ENCODE data around the gene HYDIN.

The HYDIN gene

DNA sequence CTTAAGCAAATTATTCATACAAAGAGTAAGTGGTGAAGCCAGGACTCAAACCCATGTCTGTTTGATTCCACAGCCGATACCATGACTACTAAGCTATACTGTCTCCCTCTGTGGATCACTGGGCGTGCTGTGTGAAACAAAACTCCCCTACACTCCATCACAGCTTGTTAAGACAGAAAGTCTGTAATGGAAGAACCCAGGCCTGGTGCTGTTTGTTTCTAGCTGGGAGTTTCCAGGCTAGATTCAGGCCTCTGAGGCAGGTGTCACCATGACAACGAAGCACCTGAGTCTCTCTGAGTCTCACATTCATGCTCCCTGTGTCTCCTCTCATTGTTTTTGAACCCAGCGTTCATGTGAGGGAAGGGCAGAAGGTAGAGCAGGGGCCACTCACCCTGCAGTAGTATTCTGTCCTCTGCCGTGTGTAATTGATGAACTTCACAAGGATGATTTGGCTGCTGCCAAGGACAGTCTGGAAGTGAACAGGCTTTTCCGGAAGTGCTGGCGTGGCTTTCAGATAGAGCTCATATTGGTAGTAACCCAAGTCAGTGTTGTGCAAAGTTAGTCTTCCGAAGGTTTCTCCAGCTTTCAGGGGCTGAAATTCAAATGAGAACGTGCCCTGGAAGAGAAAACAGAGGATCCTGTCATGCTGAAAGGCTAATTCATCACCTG lies 421.0 kb downstream of the HYDIN start:
- no peak for DNase-seq

DNA sequence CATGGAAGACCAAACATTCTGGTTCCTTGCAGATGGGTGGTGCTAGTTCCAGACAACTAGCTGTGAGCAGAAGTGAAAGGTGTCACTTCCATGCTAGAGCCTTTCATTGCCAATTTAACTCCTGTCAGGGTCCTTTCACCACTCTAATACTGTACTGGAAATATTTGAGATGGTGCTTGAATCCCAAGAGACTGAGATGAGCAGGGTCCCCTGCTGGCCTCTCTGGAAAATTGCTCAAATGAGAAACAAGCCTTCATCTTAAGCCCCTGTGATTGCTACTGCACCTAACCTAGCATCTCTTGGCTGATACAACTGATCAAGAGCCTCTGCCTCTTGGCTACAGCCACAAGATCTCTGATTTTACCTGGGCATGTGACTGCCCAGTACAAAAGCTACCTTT lies 422.2 kb downstream of the HYDIN start:
- DNase-seq = no peak

DNA sequence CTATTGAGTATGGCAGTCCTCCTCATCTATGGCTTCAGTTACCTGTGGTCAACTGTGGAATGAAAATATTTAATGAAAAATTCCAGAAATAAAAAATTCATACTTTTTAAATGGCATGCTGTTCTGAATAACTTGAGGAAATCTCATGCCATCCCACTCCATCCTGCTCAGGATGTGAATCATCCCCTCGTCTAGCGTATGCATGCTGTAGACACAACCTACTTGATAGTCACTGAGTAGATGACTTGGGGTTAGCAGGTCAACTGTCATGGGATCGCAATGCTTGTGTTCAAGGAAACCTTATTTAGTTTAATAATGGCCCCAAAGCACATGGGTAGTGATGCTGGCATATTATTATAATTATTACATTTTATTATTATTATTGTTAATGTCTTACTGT lies 424.7 kb downstream of the HYDIN start:
- DNase-seq = no peak

DNA sequence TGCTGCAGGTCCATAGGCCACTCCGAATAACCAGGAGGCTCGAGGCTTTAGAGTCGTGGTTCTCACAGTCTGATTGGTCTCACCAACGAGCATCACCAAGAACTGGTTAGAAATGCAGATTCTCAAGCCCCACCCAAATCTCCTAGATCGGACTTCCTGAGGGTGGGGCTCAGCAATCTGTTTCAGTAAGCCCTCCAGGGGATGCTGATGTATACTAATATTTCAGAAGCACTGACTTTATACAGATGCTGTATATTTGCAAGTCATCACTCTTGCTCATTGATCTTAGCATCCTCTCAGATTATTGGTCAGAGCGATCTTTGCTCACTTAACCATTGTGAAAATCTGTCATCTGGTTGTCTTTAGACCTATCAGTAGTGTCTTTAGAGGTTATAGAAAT lies 425.1 kb downstream of the HYDIN start:
- DNase-seq = no peak

DNA sequence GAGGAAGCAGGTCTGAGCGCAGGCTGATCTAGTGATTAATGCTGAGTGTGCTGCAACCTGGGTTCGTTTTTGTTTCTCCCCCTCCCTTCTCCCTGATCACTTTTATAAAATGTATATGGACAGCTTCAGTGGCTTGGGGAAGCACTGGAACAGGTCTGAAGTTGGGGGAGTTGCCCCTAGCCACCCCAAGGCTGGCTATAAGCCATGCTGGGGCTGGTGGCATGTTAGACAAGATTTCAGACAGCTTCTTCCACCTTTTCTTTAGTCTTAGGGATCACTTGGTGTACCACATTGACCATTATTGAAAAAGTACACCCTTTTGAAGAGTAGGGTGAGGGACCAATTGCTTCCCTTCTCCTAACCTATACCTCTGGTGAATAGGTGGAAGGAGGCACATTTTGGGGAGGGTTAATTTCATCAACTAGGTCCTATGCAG lies 425.8 kb downstream of the HYDIN start:
- DNase-seq = no peak

DNA sequence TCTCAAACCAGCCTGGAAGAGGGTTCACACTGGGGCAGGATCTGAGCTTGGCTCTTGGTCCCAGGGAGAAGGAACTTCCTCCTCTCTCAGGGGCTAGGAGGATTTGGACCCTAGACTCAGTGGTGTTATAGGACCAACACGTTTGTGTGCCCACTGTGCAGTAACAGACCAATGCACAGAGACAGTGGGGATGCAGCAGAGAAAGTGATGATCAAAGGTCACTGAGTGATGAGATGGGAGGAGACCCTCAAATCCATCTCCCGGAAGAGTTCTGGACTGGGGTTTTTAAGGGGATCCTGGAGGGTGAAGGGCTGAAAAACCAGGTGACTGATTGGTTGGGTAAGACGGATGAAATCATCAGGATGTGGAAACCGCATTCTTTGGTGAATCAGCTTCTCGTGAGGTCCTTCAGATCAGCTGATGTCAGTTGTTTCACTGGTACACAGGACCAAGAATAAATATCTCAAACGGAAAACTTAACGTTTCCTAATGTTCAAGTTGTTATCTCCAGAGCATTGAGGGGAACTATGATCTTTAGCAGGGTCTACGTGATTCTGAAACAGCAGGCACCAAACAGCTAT lies 426.3 kb downstream of the HYDIN start:
- peak; percentile 37 for DNase-seq

DNA sequence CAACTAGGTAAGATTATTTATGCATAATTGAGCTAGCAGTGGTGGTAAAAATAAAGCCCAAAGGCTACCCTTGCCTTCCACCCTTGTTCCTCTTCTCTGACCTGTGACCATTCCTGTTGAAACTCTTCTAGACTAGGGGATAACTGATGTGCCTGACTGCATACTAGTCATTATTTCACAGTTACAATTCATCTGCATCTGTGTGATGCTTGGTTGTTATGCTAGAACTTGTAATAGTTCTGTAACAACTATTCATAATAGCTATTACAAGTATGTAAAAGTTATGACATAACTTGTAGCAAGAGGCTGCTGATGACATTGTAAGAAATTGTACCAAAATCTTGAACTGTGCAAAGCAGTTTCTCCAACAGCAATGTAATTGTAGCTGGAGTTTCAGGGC lies 427.2 kb downstream of the HYDIN start:
- DNase-seq = no peak

DNA sequence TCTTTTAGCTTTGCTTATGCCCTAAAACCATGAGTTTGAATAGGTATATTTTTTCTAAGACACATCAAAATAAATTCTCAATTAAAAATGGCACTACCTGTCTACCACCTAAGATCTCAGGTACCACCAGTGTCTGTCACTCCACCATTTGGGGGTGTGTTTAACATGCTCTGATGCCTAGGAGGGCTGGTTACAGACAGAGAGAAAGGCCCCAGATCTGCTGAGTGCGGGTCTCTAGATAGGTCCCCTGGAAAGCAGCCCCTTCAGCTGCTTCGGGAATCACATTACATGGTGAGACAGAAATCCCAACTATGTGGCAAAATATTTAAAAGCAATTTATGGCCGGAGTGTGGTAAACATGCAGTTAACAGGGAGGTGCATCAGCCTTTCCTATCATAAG lies 428.9 kb downstream of the HYDIN start:
- DNase-seq = no peak

DNA sequence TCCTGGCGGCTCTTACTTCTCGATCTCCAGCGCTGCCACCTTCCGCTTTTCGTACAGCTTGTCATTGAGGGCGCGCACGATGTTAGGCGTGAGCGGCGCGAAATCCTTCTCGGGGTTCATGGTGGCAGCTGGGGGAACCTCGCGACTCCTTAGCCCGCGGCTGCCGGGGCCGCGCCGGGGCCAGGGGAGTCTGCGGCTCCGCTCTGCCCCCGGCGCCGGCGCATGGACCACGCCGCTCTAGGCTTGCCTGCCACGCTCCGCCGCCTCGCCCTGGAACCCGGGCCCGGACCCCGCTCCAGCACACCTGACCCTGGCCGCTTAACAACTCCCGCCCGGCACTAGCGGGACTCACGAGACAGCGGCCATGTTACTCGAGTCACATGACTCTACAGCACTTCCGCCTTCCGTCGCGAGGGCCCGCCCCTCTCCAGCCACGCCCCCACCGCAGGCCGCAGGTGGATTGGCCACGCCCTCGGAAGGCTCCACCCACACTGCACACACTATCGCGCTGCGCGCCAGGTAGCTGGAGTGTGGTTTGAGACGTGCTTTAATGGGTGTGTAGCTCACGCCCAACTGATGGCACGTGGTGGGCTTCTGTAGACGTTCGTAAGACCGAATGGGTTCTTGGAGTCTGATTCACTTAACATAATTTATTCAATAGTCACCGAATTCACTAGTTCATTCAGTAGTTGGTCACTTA lies 429.6 kb downstream of the HYDIN start, which contains the start of gene VAC14:
Gene VAC14 (minus strand): TSS at position 378 of the 700 bp plus-strand sequence. CDS start 258 bp downstream, at position 120.
- peak; percentile 94 for DNase-seq

DNA sequence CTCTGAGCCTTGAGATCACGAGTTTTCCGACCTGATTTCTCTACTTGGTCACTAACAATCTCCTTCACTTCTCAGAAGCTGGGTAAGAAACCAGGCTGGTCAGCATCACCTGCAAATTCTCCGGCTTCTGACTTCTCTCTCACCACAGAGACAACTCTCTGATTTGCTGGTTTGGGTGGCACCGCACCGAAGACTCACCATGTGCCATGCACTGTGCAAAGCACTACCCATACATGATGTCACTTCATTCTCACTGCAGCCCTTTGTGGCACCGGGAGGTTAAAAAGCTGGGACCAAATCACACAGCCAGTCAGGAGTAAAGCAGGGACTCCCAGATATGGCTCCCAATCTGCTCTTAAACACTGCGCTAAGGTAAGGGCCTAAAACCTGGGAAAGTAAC lies 430.2 kb downstream of the HYDIN start:
- DNase-seq = peak; percentile 39

DNA sequence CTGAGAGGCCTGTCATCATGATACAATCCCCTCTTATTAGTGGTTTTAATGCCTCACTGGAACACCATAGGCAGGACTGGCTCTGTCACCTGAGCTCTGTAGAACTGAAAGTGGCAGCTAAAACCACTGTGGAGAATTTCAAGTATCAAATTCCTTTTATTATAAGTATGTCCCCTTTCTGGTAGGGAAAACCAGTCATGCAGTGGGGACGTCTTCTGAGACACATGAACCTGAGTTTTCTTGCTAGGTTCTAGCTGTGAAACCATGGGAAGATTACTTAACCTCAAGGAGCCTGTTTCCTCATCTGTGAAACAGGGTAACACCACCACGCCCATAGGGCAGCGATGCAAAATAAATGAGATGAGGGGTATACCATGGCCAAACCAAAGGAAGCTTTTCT lies 434.2 kb downstream of the HYDIN start:
- DNase-seq = no peak

DNA sequence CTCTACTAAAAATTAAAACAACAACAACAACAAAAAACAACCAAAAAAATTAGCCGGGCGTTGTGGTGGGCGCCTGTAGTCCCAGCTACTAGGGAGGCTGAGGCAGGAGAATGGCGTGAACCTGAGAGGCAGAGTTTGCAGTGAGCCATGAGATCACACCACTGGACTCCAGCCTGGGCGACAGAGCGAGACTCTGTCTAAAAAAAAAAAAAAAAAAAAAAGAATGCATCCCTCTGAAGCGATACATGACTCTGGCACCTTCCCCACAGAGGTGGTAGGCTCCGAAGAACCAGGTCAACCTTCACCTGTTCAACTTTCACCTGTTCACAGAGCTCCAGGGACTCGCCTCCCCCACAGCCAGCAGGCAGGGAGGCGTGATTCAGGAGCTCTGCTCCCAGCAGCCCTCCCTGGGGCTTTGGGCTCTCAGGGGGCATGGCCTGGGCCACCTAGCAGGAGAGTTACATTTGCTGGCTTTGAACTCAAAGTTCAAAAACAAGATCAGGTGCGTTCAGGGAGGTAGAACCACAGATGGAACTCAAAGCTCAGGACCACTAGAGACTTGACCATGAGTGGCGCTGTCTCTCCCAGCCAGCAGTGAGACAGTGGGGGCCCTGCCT lies 435.1 kb downstream of the HYDIN start:
- DNase-seq = no peak

DNA sequence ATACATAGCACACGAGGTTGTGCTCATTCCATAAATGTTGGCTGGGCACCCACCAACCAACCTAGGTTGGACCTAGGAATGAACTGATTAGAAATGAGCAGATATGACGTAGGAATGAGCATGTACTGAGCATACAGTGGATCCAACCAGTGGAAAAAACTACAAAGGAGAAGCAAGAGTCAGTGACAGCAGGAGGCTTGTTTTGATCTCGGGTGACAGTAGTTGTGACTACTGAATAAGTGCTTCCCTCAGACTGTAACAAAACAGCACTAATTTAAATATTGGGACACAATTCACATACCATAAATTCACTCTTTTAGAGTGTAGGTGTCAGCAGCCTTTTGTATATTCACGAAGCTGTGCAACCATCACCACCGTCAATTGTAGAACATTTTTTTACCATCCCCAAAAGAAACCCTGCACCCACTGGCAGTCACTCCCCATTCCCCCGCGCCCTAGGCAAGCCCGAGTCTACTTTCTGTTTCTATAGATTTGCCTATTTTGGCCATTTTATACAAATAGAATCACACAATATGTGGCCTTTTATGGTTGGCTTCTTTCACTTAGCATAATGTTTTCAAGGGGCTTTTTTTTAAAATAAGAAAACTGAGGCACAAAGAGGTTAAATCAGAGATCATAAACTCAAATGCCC lies 436.5 kb downstream of the HYDIN start:
- no peak for DNase-seq

DNA sequence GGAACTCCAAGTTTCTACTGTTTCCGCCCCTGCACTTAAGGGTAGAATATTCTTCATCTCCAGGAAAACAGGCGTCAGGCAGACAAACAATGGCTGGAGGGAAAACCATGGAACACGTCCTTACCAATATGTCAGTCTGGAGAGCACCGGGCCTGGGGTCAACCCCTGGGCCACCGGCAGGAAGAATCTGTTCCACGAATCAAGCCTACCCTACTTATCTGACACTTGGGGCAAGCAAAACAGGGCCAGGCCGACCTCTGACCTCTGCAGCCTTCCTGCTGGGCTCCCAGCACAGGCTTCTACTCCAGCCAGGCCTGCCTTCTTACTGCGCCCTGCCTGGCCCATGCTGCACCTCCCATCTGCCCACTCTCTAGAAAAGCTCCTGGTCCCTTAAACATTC lies 439.7 kb downstream of the HYDIN start:
- no peak for DNase-seq

DNA sequence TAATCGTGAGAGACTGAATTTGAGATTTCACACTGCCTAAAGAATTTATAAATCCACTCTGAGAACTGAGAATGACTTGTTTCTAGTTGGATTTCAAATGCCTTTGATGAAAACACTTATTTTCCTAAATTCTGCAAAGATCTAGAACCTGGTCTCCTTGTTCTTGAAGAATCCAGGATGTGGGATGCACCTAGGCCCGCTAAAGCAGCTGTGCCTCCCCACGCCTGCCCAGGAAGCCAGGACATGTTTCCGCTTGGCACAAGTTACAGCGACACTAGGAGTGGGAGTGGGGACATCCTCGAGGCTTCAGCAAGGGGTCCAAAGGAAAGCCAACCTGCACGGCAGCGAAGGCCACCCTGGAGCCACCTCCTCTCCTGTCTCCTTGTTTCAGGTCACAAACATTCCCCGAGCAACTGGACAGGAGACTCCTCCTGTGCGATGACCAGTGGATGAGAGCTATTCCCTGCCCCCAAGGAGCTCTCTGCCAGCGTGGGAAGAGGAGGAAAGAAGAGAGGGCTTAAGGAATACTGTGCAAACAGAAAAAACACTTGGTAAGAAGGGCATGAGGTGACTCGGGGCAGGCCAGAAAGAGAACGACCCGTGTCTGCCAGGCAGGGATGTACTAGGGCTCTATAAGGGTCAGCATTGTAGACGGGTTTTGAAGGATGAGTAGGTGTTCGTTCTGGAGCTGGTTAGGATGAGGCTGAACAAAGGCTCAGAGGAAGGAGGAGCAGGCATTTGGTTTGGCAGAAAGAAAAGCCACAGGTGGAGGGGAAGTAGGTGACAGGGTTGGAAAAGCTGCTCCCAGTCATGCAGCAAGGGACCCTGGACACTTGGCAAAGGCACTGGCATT lies 440.7 kb downstream of the HYDIN start:
- DNase-seq = no peak

DNA sequence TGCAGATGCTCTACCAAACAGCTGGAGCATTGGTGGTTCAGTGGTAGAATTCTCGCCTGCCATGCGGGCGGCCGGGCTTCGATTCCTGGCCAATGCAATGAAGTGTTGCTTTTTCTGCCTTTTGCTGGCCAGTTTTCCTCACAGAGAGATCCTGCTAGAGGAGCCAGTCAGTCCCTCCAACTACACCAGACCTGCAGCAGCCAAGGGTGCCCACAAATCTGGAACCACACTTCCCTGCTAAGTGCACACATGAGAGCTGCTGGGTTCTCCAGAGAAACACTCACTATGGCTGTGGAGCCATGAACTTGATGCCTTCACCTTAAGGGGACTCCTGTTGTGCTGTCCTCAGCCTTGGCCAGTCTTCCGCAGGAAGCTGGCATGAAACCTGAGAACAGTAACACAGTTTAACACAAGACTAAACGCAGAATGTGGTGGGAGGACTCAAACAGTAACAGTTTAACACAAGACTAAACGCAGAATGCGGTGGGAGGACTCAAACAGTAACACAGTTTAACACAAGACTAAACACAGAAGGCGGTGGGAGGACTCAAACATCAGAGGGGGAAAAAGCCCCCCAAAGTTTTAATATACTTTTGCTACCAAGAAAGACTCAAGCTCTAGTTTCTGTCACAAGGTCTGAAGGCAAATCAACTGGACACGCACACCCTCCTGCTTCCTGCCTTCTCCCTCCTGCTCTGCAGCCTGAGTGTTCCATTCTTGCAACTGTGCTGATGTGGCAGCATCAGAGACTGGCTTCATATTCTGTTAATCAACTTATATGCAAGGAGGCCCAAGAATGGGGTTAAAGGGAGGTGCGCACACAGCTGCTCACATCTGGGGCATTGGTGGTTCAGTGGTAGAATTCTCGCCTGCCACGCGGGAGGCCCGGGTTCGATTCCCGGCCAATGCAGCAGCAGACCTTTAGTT lies 441.6 kb downstream of the HYDIN start:
- DNase-seq = no peak

DNA sequence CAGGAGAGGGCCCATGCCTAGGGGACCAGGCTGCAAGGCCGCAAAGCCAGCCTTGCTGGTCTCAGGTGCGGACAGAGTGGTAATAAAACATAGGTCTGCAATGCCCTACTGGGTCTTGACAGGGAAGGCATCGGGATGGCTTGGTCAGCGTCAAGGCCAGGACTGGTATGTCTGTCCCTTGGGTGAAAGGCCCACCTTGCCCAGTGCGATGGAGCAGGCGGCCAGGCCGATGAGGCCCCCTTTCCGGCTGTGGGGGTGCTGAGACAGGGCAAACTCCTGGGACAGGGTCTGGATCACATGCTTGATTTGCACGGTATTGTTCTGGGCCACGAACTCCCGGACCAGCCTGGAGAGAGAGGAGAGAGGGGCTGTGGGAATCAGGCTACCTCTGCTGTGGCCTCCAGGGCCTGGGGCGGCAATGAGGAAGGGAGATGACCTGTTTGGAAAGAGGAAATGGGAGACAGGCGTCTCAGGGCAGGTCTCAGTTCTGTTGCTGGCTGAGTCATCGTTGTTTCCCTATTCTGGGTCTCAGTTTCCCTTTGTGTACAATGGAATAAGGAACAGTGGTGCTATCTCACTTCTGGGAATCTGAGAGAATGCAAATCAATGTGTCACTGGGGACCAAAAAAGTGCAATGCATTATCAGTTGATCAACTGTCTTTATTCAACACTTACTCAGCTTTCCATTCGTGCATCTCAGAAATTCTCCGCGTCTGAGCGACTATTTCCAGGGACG lies 444.3 kb downstream of the HYDIN start:
- no peak for DNase-seq

DNA sequence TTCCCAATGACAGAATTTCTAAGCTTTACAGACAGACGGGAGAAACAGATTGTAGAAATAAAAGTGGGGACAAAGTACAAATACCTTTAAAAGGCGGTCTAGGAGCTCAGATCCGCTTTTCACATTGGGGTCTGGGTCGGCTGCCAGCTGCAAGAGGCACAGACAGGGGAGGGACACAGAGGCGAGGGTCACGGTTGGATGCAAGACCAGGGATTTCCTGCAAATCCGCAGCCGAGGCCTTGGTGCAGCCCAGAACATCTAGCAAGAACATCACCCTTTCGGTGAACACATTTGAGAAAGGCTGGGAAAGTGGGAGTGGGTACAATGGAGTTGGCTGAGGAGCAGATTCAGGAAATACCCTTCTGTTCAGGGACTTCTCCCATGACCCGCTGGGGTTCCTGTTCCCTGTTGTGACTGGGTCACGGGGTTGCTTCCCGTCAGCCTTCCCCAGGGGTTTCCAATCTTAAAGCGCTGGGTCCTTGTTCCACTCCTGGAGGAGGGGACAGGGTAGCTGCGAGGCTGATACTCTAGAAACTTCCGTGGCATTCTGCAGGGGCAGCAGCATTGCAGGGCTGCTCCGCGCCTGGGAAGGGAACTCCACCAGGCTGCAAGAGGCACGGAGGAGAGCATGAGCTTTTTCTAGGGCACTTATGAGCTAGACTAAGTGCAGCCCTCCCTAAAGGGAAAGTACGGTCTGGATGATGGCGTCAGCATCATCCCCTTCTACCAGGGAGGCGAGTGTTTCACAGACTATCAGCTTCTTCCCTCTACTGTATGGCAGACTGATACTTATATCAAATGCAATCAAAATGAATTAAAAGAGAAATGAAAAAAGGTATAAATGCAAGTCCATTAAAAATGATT lies 445.6 kb downstream of the HYDIN start:
- no peak for DNase-seq

DNA sequence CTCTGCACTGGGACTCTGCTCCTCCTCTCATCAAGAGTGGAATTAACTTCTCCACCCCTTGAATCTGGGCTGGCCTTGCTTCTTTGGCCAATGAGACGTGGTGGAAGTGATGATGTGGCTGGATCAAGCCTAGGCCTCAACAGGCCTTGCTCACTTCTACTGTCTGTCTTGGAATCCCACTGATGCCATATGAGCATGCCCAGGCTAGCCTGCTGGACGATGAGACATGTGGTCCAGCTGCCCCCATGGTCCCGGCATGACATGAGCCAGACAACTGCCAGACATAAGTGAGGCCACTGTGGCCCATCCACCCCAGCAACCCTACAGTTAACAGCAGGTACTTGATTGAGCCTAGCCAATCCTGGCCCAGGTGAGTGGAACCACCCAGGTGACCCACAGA lies 448.3 kb downstream of the HYDIN start:
- no peak for DNase-seq

All from OCI-M1 (cell line).